K562 (cell line): ENCODE data around the gene KRTAP10-12. TPM values are rescaled to one million over a fixed set of nuclear protein-coding genes. Genes with fewer than 3 reads are reported as not detected.

ENCODE experiments used
- ATAC-seq: fragments of 200-7000 bp; cut with Tn5 transposase; 3 replicates; pipeline ENCODE4 v1.9.1; 2020; ENCODE audit warnings: moderate library complexity
- BruUV-seq: library from RNA; stranded (reverse); fragments of 400-500 nt; replicated peaks from 2 replicates; lab custom pipeline; 2021; lab: Mats Ljungman, UMichigan
- CTCF ChIA-PET: fragments of 300-600 bp; formaldehyde crosslinking; extraction: SDS; loops from one replicate; lab custom pipeline; 2021; ENCODE audit warnings: low intra/inter-chr PET ratio; lab: Yijun Ruan, JAX
- POLR2A ChIA-PET: fragments of 300-600, 350-650 bp; sonication (Branson Sonifier 250); formaldehyde crosslinking; extraction: SDS; loops from one replicate; lab custom pipeline; 2021; ENCODE audit warnings: antibody characterized with exemption, inconsistent platforms; lab: Yijun Ruan, JAX
- DNase-seq, 4 experiments: peaks; one replicate each; pipeline versions ENCODE4 v3.0.0 to v3.0.0-alpha.2; 2011 to 2018; ENCODE audit warnings: low spot score in 3 of 4, mixed read lengths in 3 of 4; ENCODE audit errors: extremely low read depth in 1 of 4
- FAIRE-seq: peaks from 2 replicates; lab custom pipeline; 2011; peaks lifted over from hg19 to GRCh38; lab: Jason Lieb, UNC
- H2AFZ ChIP-seq: 2 replicates; pipeline ENCODE4 v1.6.0; 2011; ENCODE audit warnings: low read depth, low read length, control low read depth, inconsistent platforms
- H3K27ac ChIP-seq: fragments of 200-600 bp; 3 replicates; pipeline ENCODE4 v1.8.0; 2011; ENCODE audit warnings: low read depth, mild to moderate bottlenecking, control low read depth, inconsistent platforms, low read length, moderate library complexity, mixed read lengths; ENCODE audit errors: extremely low read depth
- H3K27me3 ChIP-seq, 2 experiments: fragments of 300-600 bp in 1 of 2; 2 replicates in 1 of 2; 3 replicates in 1 of 2; pipeline versions ENCODE4 v1.6.0 to v1.8.0; 2011; ENCODE audit warnings: inconsistent platforms in 2 of 2, low read length in 2 of 2, mild to moderate bottlenecking in 1 of 2, mixed read lengths in 1 of 2, moderate library complexity in 1 of 2; ENCODE audit not compliant: control insufficient read depth in 2 of 2, insufficient read depth in 2 of 2
- H3K36me3 ChIP-seq: fragments of 300-600 bp; 3 replicates; pipeline ENCODE4 v1.8.0; 2011; ENCODE audit warnings: mild to moderate bottlenecking, low read length, inconsistent platforms; ENCODE audit not compliant: control insufficient read depth, insufficient read depth
- H3K4me1 ChIP-seq, 2 experiments: fragments of 200-600 bp in 1 of 2; replicated peaks in 1 of 2; 2 replicates in 1 of 2; 3 replicates in 1 of 2; pipeline versions ENCODE4 v1.5.1 to v1.8.0; 2011; ENCODE audit warnings: inconsistent platforms in 2 of 2, low read length in 2 of 2, mild to moderate bottlenecking in 1 of 2, mixed read lengths in 1 of 2, moderate library complexity in 1 of 2; ENCODE audit not compliant: control insufficient read depth in 2 of 2, insufficient read depth in 2 of 2
- H3K4me2 ChIP-seq: 2 replicates; pipeline ENCODE4 v1.6.1; 2011; ENCODE audit warnings: low read length, control low read depth, inconsistent platforms, mixed read lengths; ENCODE audit not compliant: insufficient read depth
- H3K4me3 ChIP-seq: fragments of 200-600 bp; sonication (generic), shearing (Covaris generic); 2 replicates; pipeline ENCODE4 v1.5.1; 2016; ENCODE audit warnings: control low read depth, inconsistent platforms
- H3K79me2 ChIP-seq: fragments of 200-600 bp; 3 replicates; pipeline ENCODE4 v1.8.0; 2011; ENCODE audit warnings: low read length, inconsistent platforms; ENCODE audit not compliant: control insufficient read depth, insufficient read depth
- H3K9ac ChIP-seq, 2 experiments: 2 replicates each; pipeline versions ENCODE4 v1.6.0 to v1.6.1; 2011; ENCODE audit warnings: low read depth in 2 of 2, low read length in 2 of 2, control low read depth in 1 of 2, inconsistent platforms in 1 of 2, mild to moderate bottlenecking in 1 of 2, mixed read lengths in 1 of 2; ENCODE audit not compliant: insufficient read depth in 1 of 2
- H3K9me1 ChIP-seq: one replicate; pipeline ENCODE4 v1.6.0; 2011; ENCODE audit warnings: inconsistent platforms, mild to moderate bottlenecking, low read length, moderate library complexity; ENCODE audit not compliant: control insufficient read depth, insufficient read depth
- H3K9me3 ChIP-seq: replicated peaks from 2 replicates; pipeline ENCODE4 v1.5.1; 2011; ENCODE audit warnings: low read depth, low read length, inconsistent platforms; ENCODE audit not compliant: control insufficient read depth, insufficient read depth
- H4K20me1 ChIP-seq: replicated peaks from 2 replicates; pipeline ENCODE4 v1.6.1; 2011; ENCODE audit warnings: low read length, inconsistent platforms, mixed read lengths; ENCODE audit not compliant: control insufficient read depth, insufficient read depth
- JUNB ChIP-seq: fragments of 450-650 bp; formaldehyde crosslinking; conservative IDR thresholded peaks from 2 replicates; pipeline ENCODE4 v1.4.0; 2020; ENCODE audit warnings: mild to moderate bottlenecking
- SNIP1 ChIP-seq: fragments of 450-650 bp; IDR thresholded peaks from 2 replicates; pipeline ENCODE4 v1.7.1; 2017; ENCODE audit warnings: low read depth, mild to moderate bottlenecking
- XRCC3 ChIP-seq: fragments of 450-650 bp; IDR thresholded peaks from 2 replicates; pipeline ENCODE4 v1.6.1; 2017; ENCODE audit warnings: mild to moderate bottlenecking, moderate library complexity
- WGBS: fragments of 100-300 bp; shearing (Covaris generic); methylation state at CpG from one replicate; pipeline ENCODE4 v1.1.6; 2016; ENCODE audit warnings: low coverage, mixed read lengths; ENCODE audit not compliant: insufficient coverage; ENCODE audit errors: missing lambda C conversion rate; 5-methylcytosine and 5-hydroxymethylcytosine counted together
- in situ Hi-C: fragments of 300-500 bp; cut with MboI; formaldehyde crosslinking; loops from 4 replicates; pipeline ENCODE4 v1.15.0; 2018; ENCODE audit warnings: inconsistent platforms, mixed read lengths
- intact Hi-C: fragments of 100-400 bp; cut with micrococcal nuclease; formaldehyde crosslinking; loops from 2 replicates; pipeline ENCODE4 v1.14.2; 2022
- polyA plus RNA-seq, 8 experiments: library from polyadenylated mRNA; depleted of rRNA in 4 of 8; stranded (reverse) in 5 of 8; unstranded in 3 of 8; fragments of >200 nt; fragmentation: Nextera tagmentation in 2 of 8; fragmentation: Illumina TruSeq in 1 of 8; extraction: Ambion mirVana in 2 of 8; extraction: Trizol in 1 of 8; gene quantifications; 2 replicates each; pipeline versions ENCODE4 v1.2.1 to v1.2.3, GENCODE V29; 2011 to 2014; ENCODE audit warnings: inconsistent platforms in 1 of 8, missing spikeins in 1 of 8
- total RNA-seq, 7 experiments: library from RNA; depleted of rRNA in 6 of 7; stranded (reverse); fragments of >200 nt in 6 of 7; fragmentation: Illumina TruSeq in 2 of 7; extraction: Trizol in 2 of 7; gene quantifications; 2 replicates each; pipeline versions ENCODE4 v1.2.1 to v1.2.3, GENCODE V29; 2011 to 2021; ENCODE audit warnings: low replicate concordance in 1 of 7

The KRTAP10-12 gene
- total and polyA plus RNA-seq, 9 of the 15 experiments (the other 6 are each of a cell fraction or from before 2014, with no cell fraction given), result not detected

DNA sequence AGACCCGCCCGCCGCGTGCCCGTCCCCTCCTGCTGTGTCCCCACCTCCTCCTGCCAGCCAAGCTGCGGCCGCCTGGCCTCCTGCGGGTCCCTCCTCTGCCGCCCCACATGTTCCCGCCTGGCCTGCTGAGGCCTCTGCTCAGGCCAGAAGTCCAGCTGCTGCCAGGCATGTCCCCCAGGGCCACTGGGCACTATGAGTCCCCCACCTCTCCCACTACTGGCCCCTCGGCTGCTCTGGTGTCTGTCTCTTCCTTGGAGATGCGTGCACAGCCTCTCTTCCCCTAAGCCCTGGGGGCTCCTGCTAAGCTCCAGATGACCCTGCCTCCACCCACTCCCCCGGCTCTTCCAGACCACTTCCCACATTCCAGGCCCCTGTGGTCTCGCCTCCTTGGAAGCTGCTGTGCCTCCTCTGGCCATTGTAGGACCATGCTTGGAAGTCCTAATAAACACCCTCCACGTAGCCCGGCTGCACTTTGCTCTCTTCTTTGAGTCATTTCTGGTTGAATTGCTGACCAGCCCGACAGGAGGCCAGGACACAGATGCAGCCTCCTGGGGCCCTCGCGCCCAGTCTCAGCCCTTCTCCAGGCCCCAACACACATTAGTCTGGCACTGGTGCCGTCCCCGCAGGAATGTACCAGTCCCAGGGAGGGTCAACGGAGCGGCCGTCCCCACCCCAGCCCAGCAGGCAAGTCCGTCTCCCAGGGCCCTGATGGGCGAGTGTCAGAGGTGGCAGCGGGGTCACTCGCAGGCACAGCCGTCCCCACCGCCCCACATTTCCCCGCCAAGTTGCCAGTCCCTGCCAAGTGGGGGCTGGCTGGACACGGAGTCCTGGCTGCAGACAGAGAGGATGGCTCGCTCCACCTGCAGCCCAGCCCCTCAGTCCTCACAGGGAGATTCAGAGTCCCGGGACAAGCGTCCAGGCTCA, 1.1 kb downstream of the KRTAP10-12 start:
- WGBS, result under 1% methylated on average over 33 of the region's 35 CpGs
- Histone ChIP-seq H4K20me1 (no peaks in the 10 kb centered on the region; the same call in 1 of the 2 replicates), H3K4me1 (0 out of 5 replicates have a peak, but pooled peaks cover 0 to 5% of the 10 kb centered on the region in 2 experiments)
- TF ChIP-seq XRCC3 (no peak), SNIP1 (no peak), JUNB (CRISPR knock-in tag) (no peak)
- TF ChIP-seq, all 486 proteins: peak for 0
- BruUV-seq, result no TSS peak
- in situ Hi-C loops (no loop called here), intact Hi-C loops (no loop called here)
- no peaks in the 10 kb centered on the region for H3K36me3 ChIP-seq
- H3K4me3 ChIP-seq, result no peak overlapping the region
- peaks cover 3% of the 10 kb centered on the region for H3K9me1 ChIP-seq
- peaks cover 43 to 77% of the 10 kb centered on the region in 2 experiments for H3K27me3 ChIP-seq
- no peak overlapping the region for H3K9ac ChIP-seq
- CTCF ChIA-PET, result no interaction called here
- ATAC-seq (no peak), DNase-seq (no peak), FAIRE-seq (no peak)
- H3K79me2 ChIP-seq, result no peaks in the 10 kb centered on the region
- no peak overlapping the region for H3K4me2 ChIP-seq
- no peaks in the 10 kb centered on the region; the same call in 1 of the 2 replicates for H3K9me3 ChIP-seq
- POLR2A ChIA-PET, result interaction anchor here (1.1 kb wide), 1 partner anchor 11 kb away, joined by 3 read pairs; no protein-coding TSS in a partner anchor
- H2AFZ ChIP-seq, result no peak overlapping the region
- H3K27ac ChIP-seq, result no peak overlapping the region
